GM12865 (cell line): ENCODE results near the gene VPS50.
"Not testable (repeated sequence)": the region's sequence is repeated elsewhere in the genome, so short reads cannot be mapped to it uniquely, and the experiment has no call there.

Experiments used
- DNase-seq: peaks from one replicate; pipeline ENCODE4 v3.0.0; 2010; ENCODE audit warnings: low read depth
- H3K4me3 ChIP-seq: 2 replicates; pipeline ENCODE4 v1.5.1; 2011; ENCODE audit warnings: mild to moderate bottlenecking, low read depth, low read length, control low read depth
- TF ChIP-seq, protein P1 (sequence below): IDR thresholded peaks from 2 replicates; pipeline ENCODE4 v1.5.1; 2011; ENCODE audit warnings: low read length, control low read depth, low read depth, inconsistent platforms; ENCODE audit not compliant: insufficient read depth; ENCODE audit errors: missing control alignments

The VPS50 gene

DNA sequence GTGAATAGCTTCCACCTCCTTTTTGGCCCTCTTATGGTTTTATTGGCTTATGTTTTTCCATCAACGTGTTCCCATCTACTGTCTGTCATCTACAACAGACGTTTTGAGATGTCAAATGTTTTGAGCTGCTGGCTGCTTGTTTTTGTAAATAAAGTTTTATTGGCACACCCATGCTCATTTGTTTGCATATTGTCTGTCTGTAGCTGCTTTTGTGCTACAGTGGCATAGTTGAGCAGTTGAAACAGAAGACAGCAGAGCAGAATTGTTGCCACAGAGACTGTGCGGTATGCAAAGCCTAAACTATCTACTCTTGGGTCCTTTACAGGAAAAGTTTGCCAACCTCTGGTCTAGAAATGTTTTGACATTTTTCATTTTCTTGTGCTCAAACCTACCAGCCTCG, 88.7 kb downstream of the VPS50 start:
- DNase-seq = no peak
- TF ChIP-seq, protein P1, sequence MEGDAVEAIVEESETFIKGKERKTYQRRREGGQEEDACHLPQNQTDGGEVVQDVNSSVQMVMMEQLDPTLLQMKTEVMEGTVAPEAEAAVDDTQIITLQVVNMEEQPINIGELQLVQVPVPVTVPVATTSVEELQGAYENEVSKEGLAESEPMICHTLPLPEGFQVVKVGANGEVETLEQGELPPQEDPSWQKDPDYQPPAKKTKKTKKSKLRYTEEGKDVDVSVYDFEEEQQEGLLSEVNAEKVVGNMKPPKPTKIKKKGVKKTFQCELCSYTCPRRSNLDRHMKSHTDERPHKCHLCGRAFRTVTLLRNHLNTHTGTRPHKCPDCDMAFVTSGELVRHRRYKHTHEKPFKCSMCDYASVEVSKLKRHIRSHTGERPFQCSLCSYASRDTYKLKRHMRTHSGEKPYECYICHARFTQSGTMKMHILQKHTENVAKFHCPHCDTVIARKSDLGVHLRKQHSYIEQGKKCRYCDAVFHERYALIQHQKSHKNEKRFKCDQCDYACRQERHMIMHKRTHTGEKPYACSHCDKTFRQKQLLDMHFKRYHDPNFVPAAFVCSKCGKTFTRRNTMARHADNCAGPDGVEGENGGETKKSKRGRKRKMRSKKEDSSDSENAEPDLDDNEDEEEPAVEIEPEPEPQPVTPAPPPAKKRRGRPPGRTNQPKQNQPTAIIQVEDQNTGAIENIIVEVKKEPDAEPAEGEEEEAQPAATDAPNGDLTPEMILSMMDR = no peak
- H3K4me3 ChIP-seq = no peak overlapping the region

DNA sequence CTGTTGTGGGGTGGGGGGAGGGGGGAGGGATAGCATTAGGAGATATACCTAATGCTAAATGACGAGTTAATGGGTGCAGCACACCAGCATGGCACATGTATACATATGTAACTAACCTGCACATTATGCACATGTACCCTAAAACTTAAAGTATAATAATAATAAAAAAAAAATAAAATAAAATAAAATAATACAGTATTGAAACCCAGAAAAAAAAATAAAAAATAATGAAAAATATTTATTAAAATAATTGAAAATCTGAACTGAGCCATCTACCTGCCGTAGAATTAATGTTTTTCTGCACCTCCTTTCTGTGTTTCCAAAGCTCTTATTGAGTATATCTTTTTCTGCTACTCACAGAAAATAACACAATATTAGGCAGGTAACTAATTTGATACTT, 94.1 kb downstream of the VPS50 start:
- H3K4me3 ChIP-seq, DNase-seq: not testable (repeated sequence)

DNA sequence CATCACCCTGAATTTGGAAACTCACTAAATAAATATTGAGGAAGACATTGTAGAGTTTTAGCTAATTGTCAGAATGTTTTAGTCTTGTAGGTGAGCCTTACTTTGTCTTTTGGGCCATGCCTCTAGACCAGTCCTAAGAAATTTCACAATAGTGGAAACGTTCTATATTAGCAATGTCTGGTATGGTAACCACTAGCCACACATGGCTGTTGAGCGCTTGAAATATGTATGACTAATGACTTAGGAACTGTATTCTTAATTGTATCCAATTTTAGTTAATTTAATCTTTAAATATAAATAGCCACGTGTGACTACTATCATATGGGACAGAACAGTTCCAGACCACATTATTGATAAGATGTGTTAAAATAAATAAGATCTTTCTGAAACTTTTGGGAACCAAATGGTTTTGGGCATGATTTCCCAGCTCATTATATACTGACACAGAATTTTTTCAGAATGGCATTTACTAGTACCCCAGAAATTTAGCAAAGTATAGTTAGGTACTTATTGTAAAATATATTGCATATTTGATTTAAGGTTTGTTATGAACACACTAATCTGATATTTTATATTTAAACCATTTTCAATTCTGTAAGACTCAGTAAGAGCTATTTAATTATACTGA, 95.0 kb downstream of the VPS50 start:
- TF ChIP-seq, protein P1 = no peak
- DNase-seq = no peak
- H3K4me3 ChIP-seq = no peak overlapping the region

DNA sequence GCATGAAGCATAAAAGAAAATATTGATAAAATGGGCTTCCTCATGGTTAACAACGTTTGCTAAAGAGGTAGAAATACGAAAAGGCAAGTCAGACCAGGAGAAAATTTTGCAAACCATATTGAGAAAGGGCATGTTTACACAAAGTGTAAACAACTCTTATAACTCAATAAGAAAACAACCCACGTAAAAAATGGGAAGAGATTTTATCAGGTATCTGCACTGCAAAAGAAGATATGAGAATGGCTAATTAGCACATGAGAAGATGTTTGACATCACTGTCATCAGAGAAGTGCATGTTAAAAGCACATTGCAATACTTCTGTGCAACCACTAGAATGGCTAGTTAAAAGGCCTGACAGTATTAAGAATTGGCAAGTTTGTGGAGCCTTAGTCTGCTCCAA, 99.5 kb downstream of the VPS50 start:
- DNase-seq = no peak
- no peak overlapping the region for H3K4me3 ChIP-seq
- TF ChIP-seq, protein P1 = no peak

DNA sequence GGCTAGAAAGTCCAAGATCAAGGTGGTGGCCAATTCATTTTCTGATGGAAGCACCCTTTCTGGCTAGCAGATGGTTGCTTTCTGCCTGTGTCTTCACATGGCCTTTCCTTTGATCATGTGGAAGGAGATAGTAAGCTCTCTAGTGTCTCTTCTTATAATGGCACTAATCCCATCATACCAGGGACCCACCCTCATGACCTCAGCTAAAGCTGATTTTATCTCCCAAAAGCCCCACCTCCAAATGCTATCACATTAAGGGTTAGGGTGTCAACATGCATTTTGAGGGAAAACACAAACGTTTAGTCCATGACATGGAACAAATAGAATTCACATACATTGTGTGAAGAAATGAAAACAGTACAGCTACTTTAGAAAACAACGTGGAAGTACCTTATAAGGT, 100.0 kb downstream of the VPS50 start:
- H3K4me3 ChIP-seq = no peak overlapping the region
- TF ChIP-seq, protein P1 = no peak
- DNase-seq = no peak

DNA sequence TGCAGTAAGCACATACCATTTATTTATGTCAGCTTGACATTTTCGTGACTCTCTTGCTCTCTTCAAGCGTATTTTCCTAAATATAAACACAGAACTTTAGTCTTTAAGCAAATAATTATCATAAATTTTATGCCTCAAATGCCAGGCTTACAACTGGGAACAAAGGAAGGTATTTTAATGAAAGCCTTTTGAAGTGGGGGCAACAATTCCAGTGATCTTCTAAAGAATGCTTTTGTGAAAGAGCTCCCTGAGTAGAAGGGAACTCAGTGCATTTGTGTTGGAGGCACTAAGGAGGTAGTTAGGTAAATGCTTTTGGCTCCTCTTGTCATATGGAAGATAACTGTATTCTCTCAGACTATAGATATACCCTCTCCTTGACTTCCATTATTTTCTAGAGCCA, 104.9 kb downstream of the VPS50 start:
- no peak overlapping the region for H3K4me3 ChIP-seq
- TF ChIP-seq, protein P1 = no peak
- no peak for DNase-seq

DNA sequence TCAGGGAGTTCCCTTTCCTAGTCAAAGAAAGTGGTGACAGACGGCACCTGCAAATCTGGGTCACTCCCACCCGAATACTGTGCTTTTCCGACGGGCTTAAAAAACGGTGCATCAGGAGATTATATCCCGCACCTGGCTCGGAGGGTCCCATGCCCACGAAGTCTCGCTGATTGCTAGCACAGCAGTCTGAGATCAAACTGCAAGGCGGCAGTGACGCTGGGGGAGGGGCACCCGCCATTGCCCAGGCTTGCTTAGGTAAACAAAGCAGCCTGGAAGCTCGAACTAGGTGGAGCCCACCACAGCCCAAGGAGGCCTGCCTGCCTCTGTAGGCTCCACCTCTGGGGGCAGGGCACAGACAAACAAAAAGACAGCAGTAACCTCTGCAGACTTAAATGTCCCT, 110.0 kb downstream of the VPS50 start:
- DNase-seq, H3K4me3 ChIP-seq: not testable (repeated sequence)

DNA sequence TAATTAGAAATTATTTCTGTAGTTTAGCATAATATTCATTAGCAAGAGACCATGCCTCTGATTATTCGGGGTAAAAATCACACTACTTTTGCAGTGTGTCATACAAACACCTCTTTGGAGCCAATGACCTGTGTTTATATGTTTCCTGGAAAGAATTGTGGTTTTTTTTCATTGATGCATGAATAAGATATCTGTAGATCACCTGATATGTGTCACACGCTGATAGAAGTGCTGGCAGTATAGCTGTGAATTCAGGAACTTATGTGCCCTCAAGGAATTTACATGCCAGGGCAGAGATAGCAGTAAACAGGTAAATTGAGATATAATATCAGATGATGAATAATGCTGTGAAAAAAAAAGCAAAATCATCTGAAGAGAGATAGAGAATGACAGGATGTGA, 118.2 kb downstream of the VPS50 start:
- DNase-seq = no peak
- TF ChIP-seq, protein P1 = no peak
- H3K4me3 ChIP-seq = no peak overlapping the region
